Vagina (tissue), 2 donors: ENCODE measurements around the gene SLC9A7.

Source experiments
- CTCF ChIP-seq, 3 experiments: fragments of 450-650 bp in 2 of 3; fragments of 200-600 bp in 1 of 3; sonication (generic) in 1 of 3; IDR thresholded peaks; one replicate each; pipeline ENCODE4 v1.5.1; 2017 to 2019; ENCODE audit warnings: antibody characterized with exemption in 3 of 3, mild to moderate bottlenecking in 2 of 3, moderate library complexity in 2 of 3
- POLR2A ChIP-seq, 2 donors: fragments of 450-650 bp; IDR thresholded peaks; one replicate each; pipeline ENCODE4 v1.6.1; 2017; ENCODE audit warnings: antibody characterized with exemption in 2 of 2, mild to moderate bottlenecking in 2 of 2, moderate library complexity in 2 of 2
- POLR2AphosphoS5 ChIP-seq, 2 donors: sonication (generic); formaldehyde crosslinking; IDR thresholded peaks; one replicate each; pipeline ENCODE4 v1.9.0; 2017; ENCODE audit warnings: antibody characterized with exemption in 2 of 2, mild to moderate bottlenecking in 2 of 2, low read depth in 1 of 2; ENCODE audit not compliant: insufficient read depth in 1 of 2

- TF ChIP-seq POLR2A (IDR thresholded peaks at IDR 0.05) (no peak), CTCF (IDR thresholded peaks at IDR 0.05) (no peak), POLR2AphosphoS5 (IDR thresholded peaks at IDR 0.05; ENCODE audit: insufficient read depth in 1 of 2, low read depth in 1 of 2) (no peak)
Measured at GRCh38 chrX:46676399-46677356, 82.2 kb downstream of the SLC9A7 start.
